Retinal pigment epithelial cell (primary cell): Measurements from ENCODE around the gene PDE3A.

Source experiments
- DNase-seq: peaks from one replicate; pipeline ENCODE4 v3.0.0-alpha.2; 2010; ENCODE audit warnings: low read depth
- H3K4me3 ChIP-seq: 2 replicates; pipeline ENCODE4 v1.5.1; 2011; ENCODE audit warnings: mild to moderate bottlenecking, low read length, control low read depth, moderate library complexity
- TF ChIP-seq, protein P1 (sequence below): conservative IDR thresholded peaks from 2 replicates; pipeline ENCODE4 v1.5.1; 2011; ENCODE audit warnings: low read depth, low read length, control low read depth, inconsistent platforms

PDE3A gene

DNA sequence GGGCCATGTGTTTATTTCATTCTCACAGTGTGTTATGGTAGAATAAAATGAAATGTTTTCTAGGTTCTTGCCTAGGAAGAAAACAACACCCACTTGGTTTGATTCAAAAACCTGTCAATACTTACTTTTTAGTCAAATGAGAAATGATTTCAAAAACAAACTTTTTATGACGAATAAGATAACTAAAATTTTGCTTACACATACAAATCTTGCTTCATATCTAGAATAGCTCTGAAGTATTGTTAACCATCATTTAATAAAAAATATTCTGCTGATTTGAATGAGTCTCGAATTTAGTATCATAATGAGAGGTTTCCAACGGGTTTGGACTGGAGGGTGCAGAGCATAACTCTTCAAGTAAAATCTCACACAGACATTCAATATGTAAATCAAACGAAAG lies 350.0 kb downstream of the PDE3A start:
- TF ChIP-seq, protein P1, sequence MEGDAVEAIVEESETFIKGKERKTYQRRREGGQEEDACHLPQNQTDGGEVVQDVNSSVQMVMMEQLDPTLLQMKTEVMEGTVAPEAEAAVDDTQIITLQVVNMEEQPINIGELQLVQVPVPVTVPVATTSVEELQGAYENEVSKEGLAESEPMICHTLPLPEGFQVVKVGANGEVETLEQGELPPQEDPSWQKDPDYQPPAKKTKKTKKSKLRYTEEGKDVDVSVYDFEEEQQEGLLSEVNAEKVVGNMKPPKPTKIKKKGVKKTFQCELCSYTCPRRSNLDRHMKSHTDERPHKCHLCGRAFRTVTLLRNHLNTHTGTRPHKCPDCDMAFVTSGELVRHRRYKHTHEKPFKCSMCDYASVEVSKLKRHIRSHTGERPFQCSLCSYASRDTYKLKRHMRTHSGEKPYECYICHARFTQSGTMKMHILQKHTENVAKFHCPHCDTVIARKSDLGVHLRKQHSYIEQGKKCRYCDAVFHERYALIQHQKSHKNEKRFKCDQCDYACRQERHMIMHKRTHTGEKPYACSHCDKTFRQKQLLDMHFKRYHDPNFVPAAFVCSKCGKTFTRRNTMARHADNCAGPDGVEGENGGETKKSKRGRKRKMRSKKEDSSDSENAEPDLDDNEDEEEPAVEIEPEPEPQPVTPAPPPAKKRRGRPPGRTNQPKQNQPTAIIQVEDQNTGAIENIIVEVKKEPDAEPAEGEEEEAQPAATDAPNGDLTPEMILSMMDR: no peak
- no peak overlapping the region for H3K4me3 ChIP-seq
- DNase-seq: no peak

DNA sequence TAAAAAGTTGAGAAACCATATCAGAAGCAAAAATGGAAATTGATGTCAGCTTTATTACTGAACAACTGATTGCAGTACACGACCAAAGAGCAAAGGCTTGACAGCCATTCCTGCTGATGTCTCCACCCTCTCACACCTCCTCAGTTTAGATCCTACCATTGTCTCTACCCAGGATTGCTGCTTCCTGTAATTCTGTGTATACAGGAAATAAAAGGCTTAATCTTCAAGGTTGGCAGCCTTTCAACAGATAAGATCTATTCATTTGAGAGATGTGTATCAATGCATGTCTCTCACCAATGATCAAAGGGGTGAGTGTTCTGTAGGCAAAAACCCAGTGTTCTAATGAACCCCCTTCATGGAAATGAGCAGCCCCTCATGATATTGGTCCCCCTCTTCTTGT lies 353.8 kb downstream of the PDE3A start:
- no peak for DNase-seq
- no peak overlapping the region for H3K4me3 ChIP-seq
- TF ChIP-seq, protein P1: no peak

DNA sequence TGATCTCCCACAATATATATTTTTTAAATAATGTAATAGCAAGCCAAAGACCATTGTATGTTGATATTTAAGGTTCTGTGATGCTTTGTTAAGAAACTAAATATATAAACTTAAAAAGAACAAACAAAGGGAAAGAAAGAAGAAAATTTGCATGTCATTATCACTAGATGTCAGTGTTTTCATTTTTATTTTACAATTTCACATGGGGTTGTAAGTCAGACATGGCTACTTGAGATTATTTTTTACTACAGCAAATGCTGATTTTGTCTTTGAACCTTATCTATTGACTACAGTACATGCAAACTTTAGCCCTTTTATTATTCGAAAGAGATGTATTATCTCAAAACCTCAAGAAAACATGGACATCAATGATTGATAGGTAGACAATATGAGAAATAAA lies 362.9 kb downstream of the PDE3A start:
- TF ChIP-seq, protein P1: no peak
- DNase-seq: no peak
- H3K4me3 ChIP-seq: no peak overlapping the region
